Omental fat pad (tissue), 4 donors: ENCODE measurements around the gene TOM1L2. TPM values are rescaled to one million over a fixed set of nuclear protein-coding genes. Genes with fewer than 3 reads are reported as not detected.

ENCODE experiments used
- ATAC-seq: fragments of 150-250 bp; one replicate; pipeline ENCODE4 v1.9.1; 2016; ENCODE audit warnings: mild to moderate bottlenecking, moderate library complexity; ENCODE audit not compliant: low FRiP score
- DNase-seq: peaks from one replicate; pipeline ENCODE4 v3.0.0-alpha.2; 2019; ENCODE audit warnings: low spot score
- CTCF ChIP-seq, 3 donors: fragments of 450-650 bp; IDR thresholded peaks; one replicate each; pipeline ENCODE4 v1.5.1; 2016 to 2017; ENCODE audit warnings: antibody characterized with exemption in 3 of 3, mild to moderate bottlenecking in 3 of 3, moderate library complexity in 2 of 3
- total RNA-seq, 4 donors: library from RNA; depleted of rRNA; stranded (reverse); fragments of >200 nt; gene quantifications; one replicate each; pipeline ENCODE4 v1.1.0, GENCODE V29; 2016

The TOM1L2 gene
- total RNA-seq, 4 donors from 2014 or later = 25.9 to 30.3 (median 27.6) TPM

- DNase-seq (no peak), ATAC-seq (no peak)
These were observed 19.5 kb downstream of the TOM1L2 start for GRCh38 chr17:17952691-17953090.

GRCh38 chr17:17951524-17951923 lies 20.7 kb downstream of the TOM1L2 start:
- DNase-seq (no peak), ATAC-seq (no peak)
- TF ChIP-seq CTCF (IDR thresholded peaks at IDR 0.05) = no peak

More at GRCh38 chr17:17952691-17953090, 19.5 kb downstream of the TOM1L2 start:
- TF ChIP-seq CTCF (IDR thresholded peaks at IDR 0.05) = no peak

GRCh38 chr17:17950806-17951205 lies 21.4 kb downstream of the TOM1L2 start:
- TF ChIP-seq CTCF (IDR thresholded peaks at IDR 0.05) = no peak
- DNase-seq (no peak), ATAC-seq (no peak)

GRCh38 chr17:17950347-17950746 lies 21.9 kb downstream of the TOM1L2 start:
- ATAC-seq = no peak
- no peak for TF ChIP-seq CTCF (IDR thresholded peaks at IDR 0.05)
- no peak for DNase-seq

- ATAC-seq (no peak), DNase-seq (no peak)
- no peak for TF ChIP-seq CTCF (IDR thresholded peaks at IDR 0.05)
These were observed 24.2 kb downstream of the TOM1L2 start for GRCh38 chr17:17947966-17948365.

GRCh38 chr17:17947309-17947708 lies 24.9 kb downstream of the TOM1L2 start:
- DNase-seq (no peak), ATAC-seq (no peak)
- TF ChIP-seq CTCF (IDR thresholded peaks at IDR 0.05) = no peak

- DNase-seq = no peak
- ATAC-seq = no peak
- TF ChIP-seq CTCF (IDR thresholded peaks at IDR 0.05) = no peak
These were observed 26.1 kb downstream of the TOM1L2 start for GRCh38 chr17:17946093-17946492.
